HepG2 (cell line): ENCODE data around the gene REPIN1. TPM values are rescaled to one million over a fixed set of nuclear protein-coding genes. Genes with fewer than 3 reads are reported as not detected.

ENCODE experiments used
- CREM ChIP-seq, 2 experiments: sonication (generic) in 1 of 2; formaldehyde crosslinking in 1 of 2; IDR thresholded peaks; 2 replicates each; pipeline versions ENCODE4 v1.4.0 to v1.6.1; 2016 to 2020; ENCODE audit warnings: antibody characterized with exemption in 1 of 2, mild to moderate bottlenecking in 1 of 2, missing genetic modification reagents in 1 of 2
- GFI1 ChIP-seq: sonication (generic); formaldehyde crosslinking; IDR thresholded peaks from 2 replicates; pipeline ENCODE4 v1.5.0; 2020; ENCODE audit warnings: missing genetic modification reagents, mild to moderate bottlenecking, borderline replicate concordance
- KLF15 ChIP-seq: sonication (generic); formaldehyde crosslinking; IDR thresholded peaks from 2 replicates; pipeline ENCODE4 v1.8.1; 2023; ENCODE audit warnings: borderline replicate concordance, mild to moderate bottlenecking, inconsistent platforms, missing genetic modification reagents, mixed read lengths
- MED13 ChIP-seq: sonication (generic); formaldehyde crosslinking; IDR thresholded peaks from 2 replicates; pipeline ENCODE4 v1.5.0; 2020; ENCODE audit warnings: missing genetic modification reagents
- PCBP1 ChIP-seq: fragments of 200-400 bp; formaldehyde crosslinking; IDR thresholded peaks from 2 replicates; pipeline ENCODE4 v1.6.1; 2017; ENCODE audit warnings: mild to moderate bottlenecking, low read depth, low read length, borderline replicate concordance
- POGZ ChIP-seq: sonication (generic); formaldehyde crosslinking; IDR thresholded peaks from 2 replicates; pipeline ENCODE4 v1.4.0; 2020; ENCODE audit warnings: mild to moderate bottlenecking, missing genetic modification reagents
- RARA ChIP-seq: IDR thresholded peaks from 2 replicates; pipeline ENCODE4 v1.6.1; 2016; ENCODE audit warnings: missing genetic modification reagents, missing compliant biosample characterization
- SNAPC2 ChIP-seq: sonication (generic); formaldehyde crosslinking; IDR thresholded peaks from 2 replicates; pipeline ENCODE4 v1.8.1; 2022; ENCODE audit warnings: mild to moderate bottlenecking, missing genetic modification reagents
- TGIF2 ChIP-seq: IDR thresholded peaks from 2 replicates; pipeline ENCODE4 v1.6.1; 2016; ENCODE audit warnings: control low read depth, missing compliant biosample characterization
- ZFY ChIP-seq: sonication (generic); formaldehyde crosslinking; IDR thresholded peaks from 2 replicates; pipeline ENCODE4 v1.4.0; 2020; ENCODE audit warnings: missing genetic modification reagents
- ZNF44 ChIP-seq: sonication (generic); formaldehyde crosslinking; IDR thresholded peaks from 2 replicates; pipeline ENCODE4 v1.5.1; 2020; ENCODE audit warnings: mild to moderate bottlenecking, missing genetic modification reagents
- ZNF766 ChIP-seq: sonication (generic); formaldehyde crosslinking; IDR thresholded peaks from 2 replicates; pipeline ENCODE4 v1.5.0; 2020; ENCODE audit warnings: missing genetic modification reagents, borderline replicate concordance
- ZNF772 ChIP-seq: sonication (generic); formaldehyde crosslinking; IDR thresholded peaks from 2 replicates; pipeline ENCODE4 v1.5.0; 2020; ENCODE audit warnings: mild to moderate bottlenecking, missing genetic modification reagents
- ZSCAN22 ChIP-seq: sonication (generic); formaldehyde crosslinking; IDR thresholded peaks from 2 replicates; pipeline ENCODE4 v1.4.0; 2020; ENCODE audit warnings: mild to moderate bottlenecking, missing genetic modification reagents
- polyA plus RNA-seq, 8 experiments: library from polyadenylated mRNA; depleted of rRNA in 3 of 8; stranded (reverse) in 7 of 8; unstranded in 1 of 8; fragments of >200 nt; fragmentation: Illumina TruSeq in 4 of 8; extraction: Trizol in 4 of 8; gene quantifications; 2 replicates each; pipeline versions ENCODE4 v1.2.1 to v1.2.3, GENCODE V29; 2011 to 2016; ENCODE audit warnings: low read depth in 4 of 8, missing spikeins in 1 of 8, mixed read lengths in 1 of 8; ENCODE audit not compliant: insufficient read depth in 1 of 8
- total RNA-seq, 5 experiments: library from RNA; depleted of rRNA; stranded (reverse); fragments of >200 nt; fragmentation: Illumina TruSeq; extraction: Trizol; gene quantifications; 2 replicates each; pipeline ENCODE4 v1.2.3, GENCODE V29; 2016; ENCODE audit warnings: low read depth in 1 of 5
- TF ChIP-seq, protein P1 (sequence below): sonication (generic); formaldehyde crosslinking; IDR thresholded peaks from 2 replicates; pipeline ENCODE4 v1.8.0; 2022; ENCODE audit warnings: missing genetic modification reagents, mild to moderate bottlenecking, moderate library complexity, borderline replicate concordance
- TF ChIP-seq, protein P2 (sequence below): IDR thresholded peaks from 2 replicates; pipeline ENCODE4 v1.4.0; 2020; ENCODE audit warnings: mild to moderate bottlenecking, missing genetic modification reagents
- TF ChIP-seq, protein P3 (sequence below): sonication (generic); formaldehyde crosslinking; IDR thresholded peaks from 2 replicates; pipeline ENCODE4 v1.8.0; 2023; ENCODE audit warnings: mild to moderate bottlenecking, missing genetic modification reagents

REPIN1 gene
- total and polyA plus RNA-seq, 2 of the 13 experiments (the other 11 are each of a cell fraction or from before 2014, with no cell fraction given), result 69.9 to 108 TPM

DNA sequence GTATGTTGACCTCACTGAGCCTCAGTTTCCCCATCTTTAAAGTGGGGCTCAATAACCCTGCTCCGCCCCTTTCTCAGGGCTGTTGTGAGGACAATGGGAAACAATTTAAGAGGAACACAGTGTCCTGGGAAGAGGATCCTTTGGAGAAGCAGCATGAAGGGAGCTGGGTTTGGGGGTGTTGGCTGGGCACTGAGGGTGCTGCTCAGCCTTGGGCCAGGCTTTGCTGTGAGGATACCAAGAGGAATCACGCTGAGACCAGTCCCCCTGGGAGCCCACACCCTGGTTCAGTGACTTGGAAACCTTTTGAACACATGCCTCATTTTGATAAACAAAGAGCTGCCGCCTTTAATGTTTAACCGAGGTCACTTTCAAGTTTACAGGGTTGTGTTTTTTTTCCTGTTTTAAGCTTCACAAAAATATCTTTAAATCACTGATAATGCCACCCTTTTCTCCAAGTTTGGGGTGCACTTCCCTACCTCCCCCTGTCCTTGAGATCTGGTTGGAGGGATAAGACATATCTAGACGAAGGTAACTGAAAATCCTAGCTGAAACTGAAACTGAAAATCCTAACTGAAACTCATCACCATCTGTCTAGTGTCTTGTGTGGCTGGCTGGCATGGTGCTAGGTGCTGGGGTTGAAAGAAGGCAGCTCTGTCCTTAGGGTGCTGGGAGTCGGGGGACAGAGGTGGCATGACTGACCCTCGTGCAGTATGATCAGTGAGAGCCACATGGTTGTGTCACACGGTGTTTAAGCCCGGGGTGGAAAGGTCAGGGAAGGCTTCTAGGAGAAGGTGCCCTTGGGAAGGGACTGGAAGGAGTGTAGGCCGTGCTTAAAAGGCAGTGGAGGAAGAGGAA, 38.2 kb downstream of the REPIN1 start (continued):
- TF ChIP-seq, protein P1, sequence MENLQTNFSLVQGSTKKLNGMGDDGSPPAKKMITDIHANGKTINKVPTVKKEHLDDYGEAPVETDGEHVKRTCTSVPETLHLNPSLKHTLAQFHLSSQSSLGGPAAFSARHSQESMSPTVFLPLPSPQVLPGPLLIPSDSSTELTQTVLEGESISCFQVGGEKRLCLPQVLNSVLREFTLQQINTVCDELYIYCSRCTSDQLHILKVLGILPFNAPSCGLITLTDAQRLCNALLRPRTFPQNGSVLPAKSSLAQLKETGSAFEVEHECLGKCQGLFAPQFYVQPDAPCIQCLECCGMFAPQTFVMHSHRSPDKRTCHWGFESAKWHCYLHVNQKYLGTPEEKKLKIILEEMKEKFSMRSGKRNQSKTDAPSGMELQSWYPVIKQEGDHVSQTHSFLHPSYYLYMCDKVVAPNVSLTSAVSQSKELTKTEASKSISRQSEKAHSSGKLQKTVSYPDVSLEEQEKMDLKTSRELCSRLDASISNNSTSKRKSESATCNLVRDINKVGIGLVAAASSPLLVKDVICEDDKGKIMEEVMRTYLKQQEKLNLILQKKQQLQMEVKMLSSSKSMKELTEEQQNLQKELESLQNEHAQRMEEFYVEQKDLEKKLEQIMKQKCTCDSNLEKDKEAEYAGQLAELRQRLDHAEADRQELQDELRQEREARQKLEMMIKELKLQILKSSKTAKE (CRISPR knock-in tag), result peak; percentile 66
- TF ChIP-seq PCBP1, result no peak
- TF ChIP-seq CREM (IDR thresholded peaks at IDR 0.05), result peak; percentile 68
- no peak for TF ChIP-seq CREM (CRISPR knock-in tag; IDR thresholded peaks at IDR 0.05)
- TF ChIP-seq TGIF2 (CRISPR knock-in tag), result peak; percentile 44; the same call in 1 of the 2 replicates
- TF ChIP-seq KLF15, result no peak
- TF ChIP-seq SNAPC2 (CRISPR knock-in tag), result 0 out of 2 replicates have a peak, but pooled peaks have one; percentile 33
- TF ChIP-seq ZNF772 (CRISPR knock-in tag), result no peak
- TF ChIP-seq ZFY (CRISPR knock-in tag), result peak; percentile 27; the same call in 1 of the 2 replicates
- no peak for TF ChIP-seq ZNF44 (CRISPR knock-in tag)
- no peak for TF ChIP-seq POGZ (CRISPR knock-in tag)
- peak; percentile 73 for TF ChIP-seq GFI1 (CRISPR knock-in tag)
- no peak for TF ChIP-seq ZSCAN22 (CRISPR knock-in tag)
- TF ChIP-seq MED13 (CRISPR knock-in tag), result peak; percentile 24; the same call in 1 of the 2 replicates
- TF ChIP-seq ZNF766 (CRISPR knock-in tag), result no peak
- TF ChIP-seq, protein P2, sequence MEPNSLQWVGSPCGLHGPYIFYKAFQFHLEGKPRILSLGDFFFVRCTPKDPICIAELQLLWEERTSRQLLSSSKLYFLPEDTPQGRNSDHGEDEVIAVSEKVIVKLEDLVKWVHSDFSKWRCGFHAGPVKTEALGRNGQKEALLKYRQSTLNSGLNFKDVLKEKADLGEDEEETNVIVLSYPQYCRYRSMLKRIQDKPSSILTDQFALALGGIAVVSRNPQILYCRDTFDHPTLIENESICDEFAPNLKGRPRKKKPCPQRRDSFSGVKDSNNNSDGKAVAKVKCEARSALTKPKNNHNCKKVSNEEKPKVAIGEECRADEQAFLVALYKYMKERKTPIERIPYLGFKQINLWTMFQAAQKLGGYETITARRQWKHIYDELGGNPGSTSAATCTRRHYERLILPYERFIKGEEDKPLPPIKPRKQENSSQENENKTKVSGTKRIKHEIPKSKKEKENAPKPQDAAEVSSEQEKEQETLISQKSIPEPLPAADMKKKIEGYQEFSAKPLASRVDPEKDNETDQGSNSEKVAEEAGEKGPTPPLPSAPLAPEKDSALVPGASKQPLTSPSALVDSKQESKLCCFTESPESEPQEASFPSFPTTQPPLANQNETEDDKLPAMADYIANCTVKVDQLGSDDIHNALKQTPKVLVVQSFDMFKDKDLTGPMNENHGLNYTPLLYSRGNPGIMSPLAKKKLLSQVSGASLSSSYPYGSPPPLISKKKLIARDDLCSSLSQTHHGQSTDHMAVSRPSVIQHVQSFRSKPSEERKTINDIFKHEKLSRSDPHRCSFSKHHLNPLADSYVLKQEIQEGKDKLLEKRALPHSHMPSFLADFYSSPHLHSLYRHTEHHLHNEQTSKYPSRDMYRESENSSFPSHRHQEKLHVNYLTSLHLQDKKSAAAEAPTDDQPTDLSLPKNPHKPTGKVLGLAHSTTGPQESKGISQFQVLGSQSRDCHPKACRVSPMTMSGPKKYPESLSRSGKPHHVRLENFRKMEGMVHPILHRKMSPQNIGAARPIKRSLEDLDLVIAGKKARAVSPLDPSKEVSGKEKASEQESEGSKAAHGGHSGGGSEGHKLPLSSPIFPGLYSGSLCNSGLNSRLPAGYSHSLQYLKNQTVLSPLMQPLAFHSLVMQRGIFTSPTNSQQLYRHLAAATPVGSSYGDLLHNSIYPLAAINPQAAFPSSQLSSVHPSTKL (CRISPR knock-in tag), result peak; percentile 80
- TF ChIP-seq RARA (CRISPR knock-in tag), result peak; percentile 82
- TF ChIP-seq, protein P3, sequence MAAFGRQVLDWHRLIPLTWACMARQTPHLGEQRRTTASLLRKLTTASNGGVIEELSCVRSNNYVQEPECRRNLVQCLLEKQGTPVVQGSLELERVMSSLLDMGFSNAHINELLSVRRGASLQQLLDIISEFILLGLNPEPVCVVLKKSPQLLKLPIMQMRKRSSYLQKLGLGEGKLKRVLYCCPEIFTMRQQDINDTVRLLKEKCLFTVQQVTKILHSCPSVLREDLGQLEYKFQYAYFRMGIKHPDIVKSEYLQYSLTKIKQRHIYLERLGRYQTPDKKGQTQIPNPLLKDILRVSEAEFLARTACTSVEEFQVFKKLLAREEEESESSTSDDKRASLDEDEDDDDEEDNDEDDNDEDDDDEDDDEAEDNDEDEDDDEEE (CRISPR knock-in tag), result no peak
